DMS153 treated with DMSO at 0.1 percent for 48 hours (cell line): ENCODE data around the gene IMMT.
A peak's percentile ranks its signal among the peaks of the same experiment; 100 is the strongest.

ENCODE experiments used
- DNase-seq: peaks from one replicate; lab custom pipeline; 2025; ENCODE audit not compliant: unreplicated experiment; lab: John Stamatoyannopoulos, UW

Gene IMMT

GRCh38 chr2:86143926-86144685 is 51.2 kb downstream of the IMMT start:
- DNase-seq = no peak

GRCh38 chr2:86143307-86143706 is 52.0 kb downstream of the IMMT start:
- no peak for DNase-seq

GRCh38 chr2:86142436-86143257 is 52.6 kb downstream of the IMMT start:
- no peak for DNase-seq

GRCh38 chr2:86140969-86141392 is 54.3 kb downstream of the IMMT start:
- DNase-seq = no peak

GRCh38 chr2:86139981-86140380 is 55.3 kb downstream of the IMMT start:
- no peak for DNase-seq

GRCh38 chr2:86138736-86139625 is 56.3 kb downstream of the IMMT start:
- DNase-seq = no peak

- no peak for DNase-seq
Observed at GRCh38 chr2:86136141-86136540, 59.1 kb downstream of the IMMT start.

- no peak for DNase-seq
Observed at GRCh38 chr2:86135653-86136052, 59.6 kb downstream of the IMMT start.

- no peak for DNase-seq
Observed at GRCh38 chr2:86134709-86135108, 60.6 kb downstream of the IMMT start.

- DNase-seq = no peak
Observed at GRCh38 chr2:86124683-86125082, 70.6 kb downstream of the IMMT start.

GRCh38 chr2:86123328-86123925 is 71.8 kb downstream of the IMMT start:
- DNase-seq = no peak

- no peak for DNase-seq
Observed at GRCh38 chr2:86118130-86118529, 77.1 kb downstream of the IMMT start.

- DNase-seq = no peak
Observed at GRCh38 chr2:86107031-86107430, 88.2 kb downstream of the IMMT start.

GRCh38 chr2:86105969-86106945 is 89.0 kb downstream of the IMMT start, which contains the start of gene PTCD3:
Gene PTCD3 (plus strand): TSS chr2:86106235. CDS start chr2:86106248, 13 bp downstream.
- DNase-seq = peak; percentile 89

- peak; percentile 87 for DNase-seq
Observed at GRCh38 chr2:86105252-86105968, 89.9 kb downstream of the IMMT start, which contains the start of gene POLR1A. Gene POLR1A (minus strand): TSS chr2:86105886. CDS start chr2:86105776, 110 bp downstream.

GRCh38 chr2:86102157-86102556 is 93.1 kb downstream of the IMMT start:
- DNase-seq = no peak

- DNase-seq = no peak
Observed at GRCh38 chr2:86097913-86098312, 97.3 kb downstream of the IMMT start.

GRCh38 chr2:86097114-86097896 is 98.0 kb downstream of the IMMT start:
- no peak for DNase-seq
